Right lobe of liver (tissue), 6 donors: ENCODE data around the gene CFTR. TPM values are rescaled to one million over a fixed set of nuclear protein-coding genes. Genes with fewer than 3 reads are reported as not detected.

ENCODE experiments used
- ATAC-seq, 4 donors: fragments of 200-7000 bp; cut with Tn5 transposase; one replicate each; pipeline ENCODE4 v1.9.1; 2020; ENCODE audit warnings: mild to moderate bottlenecking in 4 of 4, moderate library complexity in 4 of 4
- DNase-seq, 3 donors: peaks; one replicate each; pipeline ENCODE4 v3.0.0-alpha.2; 2020
- H3K27ac ChIP-seq, 3 donors: fragments of 200-600 bp; one replicate each; pipeline ENCODE4 v1.8.0; 2022
- H3K27me3 ChIP-seq, 2 donors: fragments of 200-600 bp; one replicate each; pipeline ENCODE4 v1.8.0; 2022
- H3K36me3 ChIP-seq, 4 donors: fragments of 200-600 bp; sonication (generic) in 1 of 4; one replicate each; pipeline versions ENCODE4 v1.5.1 to v1.8.0; 2017 to 2022; ENCODE audit warnings: control low read depth in 1 of 4
- H3K4me1 ChIP-seq, 4 donors: fragments of 200-600 bp; sonication (generic) in 1 of 4; one replicate each; pipeline versions ENCODE4 v1.5.1 to v1.8.0; 2017 to 2022; ENCODE audit warnings: control low read depth in 1 of 4
- H3K4me3 ChIP-seq, 3 donors: fragments of 200-600 bp; one replicate each; pipeline ENCODE4 v1.8.0; 2022
- H3K9me3 ChIP-seq, 4 donors: fragments of 200-600 bp; sonication (generic) in 1 of 4; one replicate each; pipeline versions ENCODE4 v1.5.1 to v1.8.0; 2017 to 2022; ENCODE audit warnings: control low read depth in 1 of 4
- POLR2A ChIP-seq: fragments of 450-650 bp; IDR thresholded peaks from one replicate; pipeline ENCODE4 v1.6.1; 2017; ENCODE audit warnings: antibody characterized with exemption, mild to moderate bottlenecking
- WGBS: methylation state at CpG from one replicate; pipeline ENCODE4 v1.1.6; 2018; ENCODE audit warnings: low coverage, low lambda C conversion rate; ENCODE audit not compliant: insufficient coverage; ENCODE audit errors: missing lambda C conversion rate; 5-methylcytosine and 5-hydroxymethylcytosine counted together
- intact Hi-C, 2 donors: fragments of 100-400 bp; cut with DNase I; formaldehyde crosslinking; loops; one replicate each; pipeline versions ENCODE4 v1.11.2 to v1.14.1; 2022
- total RNA-seq, 6 experiments: library from RNA; depleted of rRNA in 2 of 6; stranded (reverse); fragments of >200 nt in 2 of 6; fragmentation: NEBNext Ultra II Directional in 3 of 6; extraction: Animal tissue kit (Norgen Biotek cat#: 25700) in 3 of 6; gene quantifications; one replicate each; pipeline versions ENCODE4 v1.1.0 to v1.2.4, GENCODE V29; 2016 to 2023
- TF ChIP-seq, protein P1 (sequence below), 4 donors: fragments of 200-600 bp in 3 of 4; fragments of 450-650 bp in 1 of 4; IDR thresholded peaks; one replicate each; pipeline versions ENCODE4 v1.5.1 to v1.8.0; 2016 to 2022; ENCODE audit warnings: antibody characterized with exemption in 4 of 4, mild to moderate bottlenecking in 2 of 4
- donor health status: DM: no; HTN: yes; CAD: no.
- donor health status: DM: no; HTN: no; CAD: no.
- donor health status: DM: no; HTN: no; CAD: no.
- donor health status: DM: no; HTN: yes; CAD: no.
- donor health status: DM: no; HTN: yes; CAD: no.

Gene CFTR
- total RNA-seq, 6 experiments from 2014 or later, result 0.50 to 4.5 (median 1.5) TPM

DNA sequence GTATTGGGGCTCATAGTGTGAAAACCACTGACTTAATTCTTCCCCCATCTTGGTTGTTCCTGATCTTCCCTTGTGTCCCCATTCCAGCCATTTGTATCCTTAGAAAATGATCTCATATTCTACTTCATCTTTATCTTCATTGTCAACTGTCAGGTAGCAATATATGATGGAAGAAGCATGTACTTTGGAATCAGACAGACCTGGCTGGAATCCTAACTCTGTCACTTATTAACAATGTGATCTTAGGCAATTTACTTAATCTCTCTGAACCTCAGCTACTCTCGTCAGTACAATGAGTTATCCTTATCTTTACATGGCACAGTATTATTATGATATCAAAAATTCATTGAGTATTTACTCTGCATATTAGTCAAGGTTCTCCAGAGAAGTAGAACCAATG, 10.1 kb downstream of the CFTR start:
- no peaks in the 10 kb centered on the region for H3K9me3 ChIP-seq
- no peaks in the 10 kb centered on the region for H3K36me3 ChIP-seq
- ATAC-seq (peak; percentile 96 to 99 (median 98)), DNase-seq (no peak)
- no peak for TF ChIP-seq POLR2A
- TF ChIP-seq, protein P1, sequence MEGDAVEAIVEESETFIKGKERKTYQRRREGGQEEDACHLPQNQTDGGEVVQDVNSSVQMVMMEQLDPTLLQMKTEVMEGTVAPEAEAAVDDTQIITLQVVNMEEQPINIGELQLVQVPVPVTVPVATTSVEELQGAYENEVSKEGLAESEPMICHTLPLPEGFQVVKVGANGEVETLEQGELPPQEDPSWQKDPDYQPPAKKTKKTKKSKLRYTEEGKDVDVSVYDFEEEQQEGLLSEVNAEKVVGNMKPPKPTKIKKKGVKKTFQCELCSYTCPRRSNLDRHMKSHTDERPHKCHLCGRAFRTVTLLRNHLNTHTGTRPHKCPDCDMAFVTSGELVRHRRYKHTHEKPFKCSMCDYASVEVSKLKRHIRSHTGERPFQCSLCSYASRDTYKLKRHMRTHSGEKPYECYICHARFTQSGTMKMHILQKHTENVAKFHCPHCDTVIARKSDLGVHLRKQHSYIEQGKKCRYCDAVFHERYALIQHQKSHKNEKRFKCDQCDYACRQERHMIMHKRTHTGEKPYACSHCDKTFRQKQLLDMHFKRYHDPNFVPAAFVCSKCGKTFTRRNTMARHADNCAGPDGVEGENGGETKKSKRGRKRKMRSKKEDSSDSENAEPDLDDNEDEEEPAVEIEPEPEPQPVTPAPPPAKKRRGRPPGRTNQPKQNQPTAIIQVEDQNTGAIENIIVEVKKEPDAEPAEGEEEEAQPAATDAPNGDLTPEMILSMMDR (IDR thresholded peaks at IDR 0.05), result no peak
- no peak overlapping the region for H3K4me3 ChIP-seq
- no peak overlapping the region for H3K27ac ChIP-seq
- WGBS, result 33% methylated on average over 1 of the region's 1 CpG
- H3K27me3 ChIP-seq, result no peaks in the 10 kb centered on the region
- intact Hi-C loops, result no loop called here
- H3K4me1 ChIP-seq, result peaks cover 0 to 7% (median 3%) of the 10 kb centered on the region in 4 donors

DNA sequence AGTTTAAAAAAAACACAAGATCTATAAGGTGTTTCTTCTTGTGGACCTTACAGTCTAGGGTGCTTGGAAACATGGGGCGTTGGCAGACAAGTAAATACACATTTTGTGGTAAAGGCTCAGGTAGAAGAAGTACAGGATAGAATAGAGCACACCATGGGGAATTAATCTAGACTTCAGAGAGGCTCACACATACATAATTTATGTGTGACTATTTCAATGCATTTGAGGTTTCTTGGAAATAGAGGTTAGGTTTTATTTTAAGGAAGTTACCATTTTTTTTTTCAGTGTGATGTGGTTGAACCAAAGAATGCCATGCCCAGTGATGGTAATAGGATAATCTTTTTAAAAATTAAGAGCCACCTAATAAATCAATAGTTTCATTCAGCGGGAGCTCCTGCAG, 12.8 kb downstream of the CFTR start:
- 35% methylated on average over 2 of the region's 2 CpGs for WGBS
- H3K4me3 ChIP-seq, result no peak overlapping the region
- H3K4me1 ChIP-seq, result peaks cover 0 to 7% (median 3%) of the 10 kb centered on the region in 4 donors
- DNase-seq (no peak), ATAC-seq (no peak)
- H3K9me3 ChIP-seq, result no peaks in the 10 kb centered on the region
- no peak overlapping the region for H3K27ac ChIP-seq
- TF ChIP-seq, protein P1 (IDR thresholded peaks at IDR 0.05), result no peak
- no peak for TF ChIP-seq POLR2A
- intact Hi-C loops, result no loop called here
- H3K36me3 ChIP-seq, result no peaks in the 10 kb centered on the region
- no peaks in the 10 kb centered on the region for H3K27me3 ChIP-seq

DNA sequence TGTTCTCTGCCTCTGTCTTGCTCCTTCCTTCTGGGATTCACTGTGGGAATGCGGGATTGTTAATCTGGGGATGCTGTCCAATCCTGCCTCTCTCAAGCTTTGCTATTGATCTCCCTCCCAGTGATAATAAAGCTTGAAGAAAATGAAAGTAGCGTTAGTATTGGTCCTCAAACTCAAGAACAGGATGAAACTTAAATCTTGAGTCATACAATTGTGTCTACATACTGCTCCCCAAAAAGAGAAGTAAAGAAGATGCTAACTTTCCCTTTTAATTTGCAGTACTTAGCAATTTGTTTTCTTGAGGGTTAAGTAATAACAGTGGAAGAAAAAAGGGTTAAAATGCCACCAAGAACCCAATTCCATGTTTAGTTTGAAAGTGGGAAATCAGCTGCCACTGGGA, 13.6 kb downstream of the CFTR start:
- H3K36me3 ChIP-seq, result no peaks in the 10 kb centered on the region
- intact Hi-C loops, result no loop called here
- DNase-seq (no peak), ATAC-seq (no peak)
- no peak overlapping the region for H3K4me3 ChIP-seq
- peaks cover 0 to 7% (median 3%) of the 10 kb centered on the region in 4 donors for H3K4me1 ChIP-seq
- H3K27me3 ChIP-seq, result no peaks in the 10 kb centered on the region
- TF ChIP-seq POLR2A, result no peak
- TF ChIP-seq, protein P1 (IDR thresholded peaks at IDR 0.05), result no peak
- no peaks in the 10 kb centered on the region for H3K9me3 ChIP-seq
- H3K27ac ChIP-seq, result no peak overlapping the region
- WGBS, result 70% methylated on average over 2 of the region's 2 CpGs

DNA sequence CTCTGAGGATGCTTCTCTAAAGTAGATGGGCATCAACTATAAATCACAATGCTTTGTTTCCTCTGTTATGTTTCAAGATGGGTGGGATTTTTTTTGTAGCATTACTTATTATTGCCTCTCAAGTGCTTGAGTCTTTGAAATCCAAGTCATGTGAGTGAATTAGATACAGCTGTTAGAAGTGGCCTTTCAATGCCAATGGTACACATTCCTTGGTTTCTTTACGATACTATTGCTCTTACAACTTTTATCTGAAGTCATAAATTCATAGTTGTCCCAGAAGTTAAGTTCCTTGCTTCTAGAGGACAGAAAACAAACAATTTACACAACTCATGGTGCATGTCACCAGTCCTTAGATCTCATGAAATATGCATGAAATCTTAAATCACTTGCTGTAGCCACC, 15.5 kb downstream of the CFTR start:
- H3K27me3 ChIP-seq, result no peaks in the 10 kb centered on the region
- H3K36me3 ChIP-seq, result no peaks in the 10 kb centered on the region
- no peak overlapping the region for H3K4me3 ChIP-seq
- DNase-seq (no peak), ATAC-seq (no peak)
- 80% methylated on average over 1 of the region's 1 CpG for WGBS
- no peaks in the 10 kb centered on the region for H3K9me3 ChIP-seq
- TF ChIP-seq, protein P1 (IDR thresholded peaks at IDR 0.05), result no peak
- no peak for TF ChIP-seq POLR2A
- intact Hi-C loops, result no loop called here
- H3K27ac ChIP-seq, result no peak overlapping the region
- peaks cover 0 to 2% (median 0%) of the 10 kb centered on the region in 4 donors for H3K4me1 ChIP-seq

DNA sequence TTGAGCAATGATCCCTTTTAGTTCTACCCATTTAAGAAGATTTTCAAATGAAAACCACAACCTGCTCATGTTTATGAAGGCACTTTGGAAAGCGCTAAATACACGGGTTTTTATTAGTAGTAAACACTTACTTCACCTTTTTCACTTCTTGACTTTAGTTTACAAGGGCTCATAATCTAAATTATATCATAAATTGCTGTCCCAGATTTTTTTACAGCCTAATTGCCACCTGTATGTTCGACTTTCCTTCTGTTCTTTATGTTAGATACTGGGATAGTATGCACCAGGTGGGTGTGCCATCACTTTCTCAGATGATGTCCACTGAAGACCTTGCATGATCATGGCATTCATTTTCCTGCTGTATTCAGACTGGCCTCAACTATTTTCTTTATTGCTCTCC, 22.5 kb downstream of the CFTR start:
- ATAC-seq (no peak), DNase-seq (no peak)
- 81% methylated on average over 3 of the region's 3 CpGs for WGBS
- no peak overlapping the region for H3K27ac ChIP-seq
- TF ChIP-seq, protein P1 (IDR thresholded peaks at IDR 0.05), result no peak
- TF ChIP-seq POLR2A, result no peak
- H3K36me3 ChIP-seq, result no peaks in the 10 kb centered on the region
- H3K4me1 ChIP-seq, result no peaks in the 10 kb centered on the region
- intact Hi-C loops, result no loop called here
- no peaks in the 10 kb centered on the region for H3K9me3 ChIP-seq
- no peak overlapping the region for H3K4me3 ChIP-seq
- no peaks in the 10 kb centered on the region for H3K27me3 ChIP-seq
